GM18870 (cell line): Measurements from ENCODE around the gene FCHSD2.

Source experiments
- ATAC-seq: cut with Tn5 transposase; IDR thresholded peaks from one replicate; pipeline ENCODE4 v1.9.1; 2021; ENCODE audit warnings: moderate library complexity; ENCODE audit not compliant: unreplicated experiment

The FCHSD2 gene

DNA sequence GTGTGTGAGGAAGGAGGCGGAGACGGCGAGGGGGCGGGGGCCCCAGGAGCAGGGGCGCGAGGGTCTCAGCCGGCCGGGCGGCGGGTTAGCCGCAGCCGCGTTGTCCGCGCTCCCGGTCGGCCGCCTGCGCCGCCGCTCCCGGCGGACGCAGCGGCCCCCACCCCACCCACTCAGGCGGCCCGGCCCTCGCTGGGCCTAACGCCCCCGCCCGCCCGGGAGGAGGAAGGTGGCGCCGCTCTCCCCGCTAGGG is at the start of gene FCHSD2:
Gene FCHSD2, minus strand, starts transcription at position 191 of the 250 bp plus-strand sequence. CDS start 441 bp downstream, outside the sequence.
- ATAC-seq: no peak

DNA sequence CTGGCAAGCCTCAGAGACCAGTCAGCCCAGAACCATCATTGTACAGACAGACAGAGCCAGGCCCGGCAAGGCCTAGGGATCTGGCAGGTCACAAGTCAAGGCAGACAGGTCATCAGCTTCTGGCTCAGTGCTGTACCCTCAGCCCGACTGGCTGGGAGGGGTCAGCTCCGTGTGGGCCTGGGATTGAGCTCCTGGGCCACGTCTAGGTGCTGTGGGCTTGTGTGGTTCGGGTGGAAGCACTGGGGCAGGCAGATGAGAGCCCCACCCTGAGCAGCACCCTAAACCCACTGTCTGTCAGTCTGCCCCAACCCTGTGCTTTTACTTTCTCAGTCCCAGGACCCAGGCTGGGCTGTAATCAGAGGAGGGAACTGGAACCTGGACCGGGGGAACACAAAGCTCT is 49.0 kb upstream of the FCHSD2 start:
- no peak for ATAC-seq

GRCh38 chr11:73190557-73190885 is 48.4 kb upstream of the FCHSD2 start:
- no peak for ATAC-seq

DNA sequence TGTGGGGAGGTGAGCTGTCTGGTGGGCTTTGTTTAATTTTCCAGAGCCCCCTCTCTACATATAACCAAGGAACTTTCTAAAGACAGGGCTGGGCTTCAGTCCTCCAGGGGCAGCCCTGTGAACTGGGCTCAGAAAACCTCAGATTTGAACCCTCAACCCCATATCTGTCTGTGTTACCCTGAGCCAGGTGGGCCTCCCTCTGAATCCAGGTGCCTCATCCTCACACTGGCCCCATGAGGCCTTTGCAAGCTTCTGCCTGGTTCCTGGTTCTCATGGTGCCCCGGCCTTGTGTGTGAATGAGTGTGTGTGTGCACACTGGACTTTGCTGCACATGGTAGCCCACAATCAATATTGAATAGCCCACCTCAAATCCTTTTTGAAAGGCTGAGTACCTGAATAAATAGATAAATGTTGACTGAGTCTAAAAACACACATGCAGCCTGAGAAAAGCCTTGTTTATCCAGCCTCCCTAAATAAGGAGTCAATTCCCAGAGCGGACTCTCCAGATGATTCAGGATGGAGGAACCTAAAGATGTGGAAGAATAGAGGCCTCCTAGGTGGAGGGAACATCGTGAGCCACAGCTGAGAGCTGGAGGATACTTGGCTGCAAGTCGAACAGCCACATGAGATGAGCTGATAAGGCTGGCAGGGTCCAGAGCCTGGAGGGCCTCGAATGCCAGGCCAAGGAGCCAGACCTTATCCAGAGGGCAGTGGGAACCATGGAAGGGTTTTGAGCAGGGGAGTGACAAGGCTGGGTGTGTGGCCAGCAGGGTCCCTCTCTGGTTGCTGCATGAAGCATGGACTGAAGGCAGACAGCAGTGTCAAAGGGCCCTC is 47.8 kb upstream of the FCHSD2 start:
- no peak for ATAC-seq

- no peak for ATAC-seq
Measured at GRCh38 chr11:73189315-73189714, 47.2 kb upstream of the FCHSD2 start.

- no peak for ATAC-seq
Measured at GRCh38 chr11:73188301-73188700, 46.2 kb upstream of the FCHSD2 start.

- ATAC-seq: no peak
Measured at GRCh38 chr11:73187854-73188253, 45.7 kb upstream of the FCHSD2 start.

- no peak for ATAC-seq
Measured at GRCh38 chr11:73186886-73187285, 44.8 kb upstream of the FCHSD2 start.

DNA sequence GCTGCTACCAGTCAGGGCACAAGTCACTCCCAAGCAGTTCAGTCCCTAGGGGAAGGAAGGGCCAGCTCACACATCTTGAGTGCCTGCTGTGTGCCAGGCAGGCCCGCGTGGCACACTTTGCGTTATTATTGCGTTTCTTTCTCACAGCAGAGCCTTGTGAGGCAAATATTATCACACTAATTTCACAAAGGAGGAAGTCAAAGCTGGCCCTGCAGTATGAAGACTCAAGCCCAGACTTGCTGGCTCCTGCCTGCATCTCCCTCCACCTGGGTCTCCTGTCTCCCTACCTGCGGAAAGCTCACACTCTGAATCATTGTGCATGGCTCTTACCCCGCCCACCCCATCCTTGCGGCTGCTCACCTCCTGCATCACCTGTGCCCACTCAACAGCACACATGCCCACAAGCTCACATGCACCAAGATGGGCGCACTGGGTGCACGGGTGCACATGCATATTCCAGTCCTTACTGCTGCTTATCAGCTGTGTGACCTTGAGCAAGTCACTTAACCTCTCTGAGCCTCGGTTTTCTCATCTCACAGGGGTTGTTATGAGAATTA is 44.3 kb upstream of the FCHSD2 start:
- no peak for ATAC-seq

- no peak for ATAC-seq
Measured at GRCh38 chr11:73185680-73186293, 43.7 kb upstream of the FCHSD2 start.

GRCh38 chr11:73184953-73185671 is 43.0 kb upstream of the FCHSD2 start:
- no peak for ATAC-seq

DNA sequence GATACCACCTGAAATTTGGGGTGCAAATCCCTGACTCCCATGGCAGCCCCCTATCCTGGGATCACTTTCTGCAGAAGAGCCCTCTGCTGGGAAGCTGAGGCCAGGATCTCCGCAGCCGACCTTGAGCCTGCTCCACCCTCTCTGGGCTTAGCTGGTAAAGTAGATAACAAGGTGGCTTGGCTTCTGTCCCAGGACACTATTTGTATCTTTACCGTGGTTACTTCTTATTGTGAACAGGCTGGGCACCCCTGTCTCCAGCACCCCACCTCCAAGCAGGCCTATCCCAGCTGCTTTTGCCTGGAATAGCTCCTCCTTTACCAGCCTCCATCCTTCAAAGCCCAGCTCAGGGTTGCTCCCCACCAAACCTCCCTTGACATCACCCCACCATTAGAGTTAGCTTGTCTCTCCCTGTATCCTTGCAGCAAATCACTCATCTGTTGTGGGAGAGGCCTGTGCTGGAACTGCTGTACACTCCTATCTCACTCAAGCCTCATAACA is 40.8 kb upstream of the FCHSD2 start:
- ATAC-seq: no peak

GRCh38 chr11:73178681-73179080 is 36.6 kb upstream of the FCHSD2 start:
- no peak for ATAC-seq

DNA sequence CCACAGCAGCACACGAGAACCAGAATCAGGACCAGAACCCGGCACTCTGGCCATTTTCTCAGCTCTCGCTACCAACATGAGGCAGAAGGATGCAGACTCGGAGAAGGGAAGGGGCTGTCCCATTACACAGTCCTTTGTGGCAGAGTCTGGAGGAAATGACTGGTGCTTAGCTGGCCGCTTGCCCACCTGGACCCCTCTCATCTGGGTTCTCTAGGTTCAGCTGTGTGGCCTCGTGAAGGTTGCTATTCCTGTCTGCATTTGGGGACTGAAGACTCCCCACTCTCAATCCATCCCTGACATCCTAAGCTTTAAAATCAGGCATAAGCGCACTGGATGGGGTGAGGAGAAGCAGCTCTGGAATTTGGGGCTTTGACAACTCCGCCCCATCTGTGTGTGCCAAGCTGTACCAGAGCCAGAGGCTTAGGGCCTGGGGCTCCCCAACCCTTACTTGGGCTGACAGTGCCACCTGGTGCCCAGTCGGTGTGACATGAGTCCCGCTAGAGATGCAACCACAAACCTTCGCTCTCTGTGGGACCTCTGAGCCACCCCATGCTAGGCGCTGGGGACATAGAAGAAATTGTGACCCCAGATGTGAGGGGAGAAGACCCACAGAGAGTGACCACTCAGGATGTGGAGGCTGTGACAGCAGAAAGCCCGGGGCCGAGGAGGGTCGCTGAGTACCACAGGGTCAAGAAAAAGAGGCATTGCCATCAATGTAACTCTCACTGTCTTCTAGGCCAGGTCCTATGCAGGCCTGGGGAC is 35.8 kb upstream of the FCHSD2 start:
- no peak for ATAC-seq

- ATAC-seq: no peak
Measured at GRCh38 chr11:73177380-73177777, 35.3 kb upstream of the FCHSD2 start.

DNA sequence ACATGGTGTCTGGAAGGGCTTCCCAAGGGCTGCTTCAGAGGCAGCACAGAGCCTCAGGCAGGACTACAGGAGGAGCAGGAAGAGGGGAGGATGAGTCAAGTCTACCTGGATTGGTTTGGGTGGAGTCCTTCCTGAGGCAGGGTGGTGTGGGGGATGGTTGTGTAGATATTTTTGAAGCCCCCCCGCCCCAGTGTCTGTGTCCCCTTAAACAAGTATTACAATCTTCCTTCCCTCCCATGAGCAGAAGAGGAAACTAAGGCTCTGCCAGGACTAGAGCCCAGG is 34.7 kb upstream of the FCHSD2 start:
- no peak for ATAC-seq

- ATAC-seq: no peak
Measured at GRCh38 chr11:73176145-73176873, 34.2 kb upstream of the FCHSD2 start.

DNA sequence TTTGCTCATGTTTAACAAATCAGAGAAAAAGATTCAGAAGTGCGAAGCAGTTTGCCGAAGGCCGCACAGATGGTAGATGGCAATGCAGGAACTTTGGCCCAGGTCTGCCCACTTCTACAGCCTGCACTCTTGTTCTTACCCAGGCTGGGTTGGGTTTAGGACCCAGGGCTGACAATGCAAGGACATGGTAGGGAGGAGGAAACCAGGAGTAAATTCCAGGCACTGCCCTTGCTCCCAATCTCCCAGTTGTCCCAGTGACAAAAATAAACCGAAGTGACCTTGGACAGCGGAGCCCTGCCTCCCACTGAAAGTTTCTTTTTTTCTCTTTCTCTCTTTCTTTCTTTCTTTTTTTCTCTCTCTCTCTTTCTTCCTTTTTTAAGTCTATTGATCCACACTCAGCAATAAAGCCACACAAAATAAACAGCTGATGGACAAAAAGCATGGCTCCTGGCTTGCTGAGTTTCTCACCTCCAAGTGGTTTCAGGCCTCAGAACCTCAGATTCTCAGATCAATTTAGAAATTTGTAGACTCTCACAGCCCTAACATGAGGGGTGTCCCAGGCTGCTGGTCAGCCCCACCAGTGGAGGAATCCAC is 33.5 kb upstream of the FCHSD2 start:
- no peak for ATAC-seq

DNA sequence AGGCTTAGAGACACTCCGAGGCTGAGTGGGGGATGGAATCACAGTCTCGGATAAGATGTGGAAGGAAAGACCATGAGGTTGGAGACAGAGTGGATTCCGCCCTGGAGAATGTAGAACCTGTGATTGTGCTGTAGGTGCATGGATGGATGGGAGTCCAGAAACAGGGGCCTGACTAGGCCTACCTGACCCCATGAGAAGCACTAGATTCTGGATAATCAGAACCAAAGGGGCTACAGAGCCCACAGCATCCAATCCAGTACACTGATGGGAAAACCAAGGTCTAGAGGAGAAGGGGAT is 32.3 kb upstream of the FCHSD2 start:
- ATAC-seq: no peak

DNA sequence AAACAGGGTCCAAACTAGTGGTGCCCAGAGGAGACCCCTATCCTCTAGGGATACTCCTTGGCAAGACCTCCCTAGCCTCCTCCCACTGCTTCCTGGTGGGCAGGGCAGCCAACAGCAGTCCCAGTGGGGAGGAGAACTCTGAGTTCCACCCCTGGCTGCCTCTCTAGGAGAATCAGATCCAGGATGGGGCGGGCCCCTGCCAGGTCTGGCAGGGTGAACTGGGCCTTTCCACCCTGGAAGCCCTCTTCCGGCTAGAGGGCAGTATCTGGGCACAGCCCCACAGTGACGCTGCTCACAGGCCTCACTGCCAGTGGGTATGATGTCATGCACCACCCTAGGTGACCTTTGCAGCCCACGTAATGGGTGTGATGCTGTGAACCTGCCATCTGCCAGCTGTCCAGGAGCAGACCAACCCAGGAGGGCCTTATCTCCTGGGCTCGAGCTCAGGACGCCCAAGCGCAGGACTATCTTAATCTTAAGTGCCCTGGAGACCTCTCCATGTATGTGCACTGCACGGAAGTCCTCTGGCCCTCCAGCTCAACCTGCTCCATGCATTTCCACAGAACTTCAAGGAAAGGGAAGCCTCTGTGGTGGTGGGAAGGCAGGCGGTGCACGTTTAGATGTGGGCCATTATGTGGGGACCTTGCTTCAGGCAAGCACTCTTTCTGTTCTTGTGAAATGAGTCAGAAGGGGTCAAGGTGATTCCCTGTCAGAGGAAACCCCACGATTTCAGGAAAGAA is 31.8 kb upstream of the FCHSD2 start:
- ATAC-seq: no peak
